HepG2 (cell line): ENCODE data around the gene MISP3. TPM values are rescaled to one million over a fixed set of nuclear protein-coding genes. Genes with fewer than 3 reads are reported as not detected.

Source experiments
- IKZF5 ChIP-seq: IDR thresholded peaks from 2 replicates; pipeline ENCODE4 v1.6.1; 2018; ENCODE audit warnings: missing genetic modification reagents, mild to moderate bottlenecking, missing compliant biosample characterization
- NR2F1 ChIP-seq, 2 experiments: fragments of 450-650 bp in 1 of 2; formaldehyde crosslinking in 1 of 2; IDR thresholded peaks; 2 replicates each; pipeline versions ENCODE4 v1.5.0 to v1.6.1; 2016 to 2020; ENCODE audit warnings: mild to moderate bottlenecking in 1 of 2, missing compliant biosample characterization in 1 of 2, missing genetic modification reagents in 1 of 2, moderate library complexity in 1 of 2
- SALL1 ChIP-seq: sonication (generic); formaldehyde crosslinking; IDR thresholded peaks from 2 replicates; pipeline ENCODE4 v1.8.0; 2022; ENCODE audit warnings: mild to moderate bottlenecking, missing genetic modification reagents
- SOX6 ChIP-seq, 2 experiments: fragments of 450-650 bp in 1 of 2; sonication (generic) in 1 of 2; formaldehyde crosslinking in 1 of 2; IDR thresholded peaks; 2 replicates each; pipeline versions ENCODE4 v1.4.0 to v1.6.1; 2017 to 2020; ENCODE audit warnings: antibody characterized with exemption in 1 of 2, mild to moderate bottlenecking in 1 of 2, missing genetic modification reagents in 1 of 2
- SP5 ChIP-seq: IDR thresholded peaks from 2 replicates; pipeline ENCODE4 v1.6.1; 2016; ENCODE audit warnings: low read depth, borderline replicate concordance
- THAP11 ChIP-seq: IDR thresholded peaks from 2 replicates; pipeline ENCODE4 v1.6.1; 2016; ENCODE audit warnings: missing biosample characterization, missing genetic modification reagents
- ZMAT3 ChIP-seq: sonication (generic); formaldehyde crosslinking; conservative IDR thresholded peaks from 2 replicates; pipeline ENCODE4 v1.7.0; 2021; ENCODE audit warnings: missing genetic modification reagents
- ZNF329 ChIP-seq: sonication (generic); formaldehyde crosslinking; IDR thresholded peaks from 2 replicates; pipeline ENCODE4 v1.9.0; 2021; ENCODE audit warnings: low read depth, mild to moderate bottlenecking, missing genetic modification reagents
- polyA plus RNA-seq, 8 experiments: library from polyadenylated mRNA; depleted of rRNA in 3 of 8; stranded (reverse) in 7 of 8; unstranded in 1 of 8; fragments of >200 nt; fragmentation: Illumina TruSeq in 4 of 8; extraction: Trizol in 4 of 8; gene quantifications; 2 replicates each; pipeline versions ENCODE4 v1.2.1 to v1.2.3, GENCODE V29; 2011 to 2016; ENCODE audit warnings: low read depth in 4 of 8, missing spikeins in 1 of 8, mixed read lengths in 1 of 8; ENCODE audit not compliant: insufficient read depth in 1 of 8
- total RNA-seq, 5 experiments: library from RNA; depleted of rRNA; stranded (reverse); fragments of >200 nt; fragmentation: Illumina TruSeq; extraction: Trizol; gene quantifications; 2 replicates each; pipeline ENCODE4 v1.2.3, GENCODE V29; 2016; ENCODE audit warnings: low read depth in 1 of 5
- TF ChIP-seq, protein P1 (sequence below), 2 experiments: IDR thresholded peaks; 2 replicates each; pipeline ENCODE4 v1.6.1; 2011 to 2012; ENCODE audit warnings: low read length in 2 of 2, borderline replicate concordance in 1 of 2, low read depth in 1 of 2, mild to moderate bottlenecking in 1 of 2, moderate library complexity in 1 of 2
- TF ChIP-seq, protein P2 (sequence below), 2 experiments: sonication (generic) in 1 of 2; formaldehyde crosslinking in 1 of 2; IDR thresholded peaks; 2 replicates each; pipeline versions ENCODE4 v1.4.0 to v1.6.1; 2016 to 2020; ENCODE audit warnings: borderline replicate concordance in 1 of 2, low read depth in 1 of 2, mild to moderate bottlenecking in 1 of 2, missing genetic modification reagents in 1 of 2
- TF ChIP-seq, protein P3 (sequence below): sonication (generic); formaldehyde crosslinking; IDR thresholded peaks from 2 replicates; pipeline ENCODE4 v1.4.0; 2020; ENCODE audit warnings: low read depth, missing genetic modification reagents
- TF ChIP-seq, protein P4 (sequence below): sonication (generic); formaldehyde crosslinking; IDR thresholded peaks from 2 replicates; pipeline ENCODE4 v1.4.0; 2020; ENCODE audit warnings: missing genetic modification reagents, borderline replicate concordance

MISP3 gene
- total and polyA plus RNA-seq, 2 of the 13 experiments (the other 11 are each of a cell fraction or from before 2014, with no cell fraction given), result 2.5 to 5.4 TPM

- TF ChIP-seq SP5 (CRISPR knock-in tag), result peak; percentile 78
- TF ChIP-seq, protein P1, sequence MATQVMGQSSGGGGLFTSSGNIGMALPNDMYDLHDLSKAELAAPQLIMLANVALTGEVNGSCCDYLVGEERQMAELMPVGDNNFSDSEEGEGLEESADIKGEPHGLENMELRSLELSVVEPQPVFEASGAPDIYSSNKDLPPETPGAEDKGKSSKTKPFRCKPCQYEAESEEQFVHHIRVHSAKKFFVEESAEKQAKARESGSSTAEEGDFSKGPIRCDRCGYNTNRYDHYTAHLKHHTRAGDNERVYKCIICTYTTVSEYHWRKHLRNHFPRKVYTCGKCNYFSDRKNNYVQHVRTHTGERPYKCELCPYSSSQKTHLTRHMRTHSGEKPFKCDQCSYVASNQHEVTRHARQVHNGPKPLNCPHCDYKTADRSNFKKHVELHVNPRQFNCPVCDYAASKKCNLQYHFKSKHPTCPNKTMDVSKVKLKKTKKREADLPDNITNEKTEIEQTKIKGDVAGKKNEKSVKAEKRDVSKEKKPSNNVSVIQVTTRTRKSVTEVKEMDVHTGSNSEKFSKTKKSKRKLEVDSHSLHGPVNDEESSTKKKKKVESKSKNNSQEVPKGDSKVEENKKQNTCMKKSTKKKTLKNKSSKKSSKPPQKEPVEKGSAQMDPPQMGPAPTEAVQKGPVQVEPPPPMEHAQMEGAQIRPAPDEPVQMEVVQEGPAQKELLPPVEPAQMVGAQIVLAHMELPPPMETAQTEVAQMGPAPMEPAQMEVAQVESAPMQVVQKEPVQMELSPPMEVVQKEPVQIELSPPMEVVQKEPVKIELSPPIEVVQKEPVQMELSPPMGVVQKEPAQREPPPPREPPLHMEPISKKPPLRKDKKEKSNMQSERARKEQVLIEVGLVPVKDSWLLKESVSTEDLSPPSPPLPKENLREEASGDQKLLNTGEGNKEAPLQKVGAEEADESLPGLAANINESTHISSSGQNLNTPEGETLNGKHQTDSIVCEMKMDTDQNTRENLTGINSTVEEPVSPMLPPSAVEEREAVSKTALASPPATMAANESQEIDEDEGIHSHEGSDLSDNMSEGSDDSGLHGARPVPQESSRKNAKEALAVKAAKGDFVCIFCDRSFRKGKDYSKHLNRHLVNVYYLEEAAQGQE (IDR thresholded peaks at IDR 0.05; ENCODE audit: borderline replicate concordance in 1 of 2, low read depth in 1 of 2, low read length in 2 of 2), result no peak
- peak; percentile 59; the same call in 1 of the 2 replicates for TF ChIP-seq ZMAT3
- 0 out of 2 replicates have a peak, but pooled peaks have one; percentile 35 for TF ChIP-seq IKZF5 (CRISPR knock-in tag)
- TF ChIP-seq, protein P2, sequence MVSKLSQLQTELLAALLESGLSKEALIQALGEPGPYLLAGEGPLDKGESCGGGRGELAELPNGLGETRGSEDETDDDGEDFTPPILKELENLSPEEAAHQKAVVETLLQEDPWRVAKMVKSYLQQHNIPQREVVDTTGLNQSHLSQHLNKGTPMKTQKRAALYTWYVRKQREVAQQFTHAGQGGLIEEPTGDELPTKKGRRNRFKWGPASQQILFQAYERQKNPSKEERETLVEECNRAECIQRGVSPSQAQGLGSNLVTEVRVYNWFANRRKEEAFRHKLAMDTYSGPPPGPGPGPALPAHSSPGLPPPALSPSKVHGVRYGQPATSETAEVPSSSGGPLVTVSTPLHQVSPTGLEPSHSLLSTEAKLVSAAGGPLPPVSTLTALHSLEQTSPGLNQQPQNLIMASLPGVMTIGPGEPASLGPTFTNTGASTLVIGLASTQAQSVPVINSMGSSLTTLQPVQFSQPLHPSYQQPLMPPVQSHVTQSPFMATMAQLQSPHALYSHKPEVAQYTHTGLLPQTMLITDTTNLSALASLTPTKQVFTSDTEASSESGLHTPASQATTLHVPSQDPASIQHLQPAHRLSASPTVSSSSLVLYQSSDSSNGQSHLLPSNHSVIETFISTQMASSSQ (IDR thresholded peaks at IDR 0.05; ENCODE audit: low read depth), result no peak
- TF ChIP-seq, protein P2 (CRISPR knock-in tag; IDR thresholded peaks at IDR 0.05; ENCODE audit: borderline replicate concordance), result peak; percentile 34; the same call in 1 of the 2 replicates
- peak; percentile 46; the same call in 1 of the 2 replicates for TF ChIP-seq THAP11 (CRISPR knock-in tag)
- TF ChIP-seq SALL1, result peak; percentile 78
- TF ChIP-seq, protein P3, sequence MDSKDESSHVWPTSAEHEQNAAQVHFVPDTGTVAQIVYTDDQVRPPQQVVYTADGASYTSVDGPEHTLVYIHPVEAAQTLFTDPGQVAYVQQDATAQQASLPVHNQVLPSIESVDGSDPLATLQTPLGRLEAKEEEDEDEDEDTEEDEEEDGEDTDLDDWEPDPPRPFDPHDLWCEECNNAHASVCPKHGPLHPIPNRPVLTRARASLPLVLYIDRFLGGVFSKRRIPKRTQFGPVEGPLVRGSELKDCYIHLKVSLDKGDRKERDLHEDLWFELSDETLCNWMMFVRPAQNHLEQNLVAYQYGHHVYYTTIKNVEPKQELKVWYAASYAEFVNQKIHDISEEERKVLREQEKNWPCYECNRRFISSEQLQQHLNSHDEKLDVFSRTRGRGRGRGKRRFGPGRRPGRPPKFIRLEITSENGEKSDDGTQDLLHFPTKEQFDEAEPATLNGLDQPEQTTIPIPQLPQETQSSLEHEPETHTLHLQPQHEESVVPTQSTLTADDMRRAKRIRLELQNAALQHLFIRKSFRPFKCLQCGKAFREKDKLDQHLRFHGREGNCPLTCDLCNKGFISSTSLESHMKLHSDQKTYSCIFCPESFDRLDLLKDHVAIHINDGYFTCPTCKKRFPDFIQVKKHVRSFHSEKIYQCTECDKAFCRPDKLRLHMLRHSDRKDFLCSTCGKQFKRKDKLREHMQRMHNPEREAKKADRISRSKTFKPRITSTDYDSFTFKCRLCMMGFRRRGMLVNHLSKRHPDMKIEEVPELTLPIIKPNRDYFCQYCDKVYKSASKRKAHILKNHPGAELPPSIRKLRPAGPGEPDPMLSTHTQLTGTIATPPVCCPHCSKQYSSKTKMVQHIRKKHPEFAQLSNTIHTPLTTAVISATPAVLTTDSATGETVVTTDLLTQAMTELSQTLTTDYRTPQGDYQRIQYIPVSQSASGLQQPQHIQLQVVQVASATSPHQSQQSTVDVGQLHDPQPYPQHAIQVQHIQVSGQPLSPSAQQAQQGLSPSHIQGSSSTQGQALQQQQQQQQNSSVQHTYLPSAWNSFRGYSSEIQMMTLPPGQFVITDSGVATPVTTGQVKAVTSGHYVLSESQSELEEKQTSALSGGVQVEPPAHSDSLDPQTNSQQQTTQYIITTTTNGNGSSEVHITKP, result 0 out of 2 replicates have a peak, but pooled peaks have one; percentile 62
- TF ChIP-seq SOX6 (IDR thresholded peaks at IDR 0.05), result no peak
- peak; percentile 80 for TF ChIP-seq SOX6 (CRISPR knock-in tag; IDR thresholded peaks at IDR 0.05)
- no peak for TF ChIP-seq ZNF329 (CRISPR knock-in tag)
- TF ChIP-seq, protein P4, sequence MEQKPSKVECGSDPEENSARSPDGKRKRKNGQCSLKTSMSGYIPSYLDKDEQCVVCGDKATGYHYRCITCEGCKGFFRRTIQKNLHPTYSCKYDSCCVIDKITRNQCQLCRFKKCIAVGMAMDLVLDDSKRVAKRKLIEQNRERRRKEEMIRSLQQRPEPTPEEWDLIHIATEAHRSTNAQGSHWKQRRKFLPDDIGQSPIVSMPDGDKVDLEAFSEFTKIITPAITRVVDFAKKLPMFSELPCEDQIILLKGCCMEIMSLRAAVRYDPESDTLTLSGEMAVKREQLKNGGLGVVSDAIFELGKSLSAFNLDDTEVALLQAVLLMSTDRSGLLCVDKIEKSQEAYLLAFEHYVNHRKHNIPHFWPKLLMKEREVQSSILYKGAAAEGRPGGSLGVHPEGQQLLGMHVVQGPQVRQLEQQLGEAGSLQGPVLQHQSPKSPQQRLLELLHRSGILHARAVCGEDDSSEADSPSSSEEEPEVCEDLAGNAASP (CRISPR knock-in tag), result peak; percentile 60; the same call in 1 of the 2 replicates
- peak; percentile 45 to 55; a peak in 3 of 4 replicates for TF ChIP-seq NR2F1 (CRISPR knock-in tag; IDR thresholded peaks at IDR 0.05)
Observed at GRCh38 chr19:14059652-14060155, 12.9 kb upstream of the MISP3 start (continued).
